ENCODE results near the gene FKBP8.

Gene FKBP8

DNA sequence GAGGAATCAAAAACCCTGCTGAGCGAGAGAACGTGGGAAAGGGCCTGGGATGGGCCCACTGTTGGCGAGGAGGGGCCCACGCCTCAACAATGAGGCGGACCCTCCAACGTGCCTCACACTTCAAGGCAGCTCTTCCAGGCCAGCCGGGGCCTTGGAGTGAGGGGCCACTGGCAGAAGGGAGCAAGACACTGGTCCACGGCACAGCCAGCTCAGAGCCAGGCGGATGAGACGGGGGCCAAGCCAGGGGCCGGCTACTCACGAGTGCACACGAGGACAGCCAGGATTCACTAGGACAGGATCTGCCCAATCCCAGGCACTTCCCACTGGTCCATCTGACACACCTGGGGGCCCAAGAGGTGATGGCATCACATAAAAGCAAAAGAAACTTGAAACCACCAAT lies 42.0 kb downstream of the FKBP8 start:
- DNase-seq, result no peak

- DNase-seq, result no peak
Measured at GRCh38 chr19:18500799-18501198, 42.6 kb downstream of the FKBP8 start.

DNA sequence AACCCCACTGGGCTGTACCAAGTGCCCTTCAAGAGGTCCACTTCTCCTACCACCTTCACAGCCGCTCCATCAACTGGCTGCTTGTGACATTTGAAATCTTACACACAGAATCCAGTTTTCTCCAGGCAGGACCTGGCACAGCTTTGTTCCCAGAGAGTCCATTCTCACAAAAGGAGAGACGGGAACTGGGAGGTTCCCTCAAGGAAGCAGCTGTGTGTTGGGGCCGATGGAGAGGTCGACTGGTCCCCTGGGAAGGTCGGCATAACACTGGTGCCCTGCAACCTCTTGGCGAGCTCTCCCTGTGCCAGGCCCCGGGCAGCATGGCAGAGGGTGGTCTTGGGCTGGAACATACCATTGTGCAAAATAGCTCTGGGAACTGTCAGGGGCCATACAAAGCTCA lies 43.0 kb downstream of the FKBP8 start:
- no peak for DNase-seq

GRCh38 chr19:18499055-18499775 lies 44.2 kb downstream of the FKBP8 start:
- no peak for DNase-seq

DNA sequence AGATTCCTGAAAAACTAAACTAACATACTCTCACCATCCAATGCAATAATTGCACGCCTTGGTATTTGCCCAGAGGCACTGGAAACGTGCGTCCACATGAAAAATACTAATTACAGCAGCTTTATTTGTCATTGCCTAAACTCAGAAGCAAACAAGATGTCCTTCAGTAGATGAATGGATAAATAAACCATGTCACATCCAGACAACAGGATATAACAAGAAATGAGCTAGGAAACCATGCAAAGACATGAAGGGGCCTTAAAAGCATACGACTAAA lies 46.5 kb downstream of the FKBP8 start:
- no peak for DNase-seq

DNA sequence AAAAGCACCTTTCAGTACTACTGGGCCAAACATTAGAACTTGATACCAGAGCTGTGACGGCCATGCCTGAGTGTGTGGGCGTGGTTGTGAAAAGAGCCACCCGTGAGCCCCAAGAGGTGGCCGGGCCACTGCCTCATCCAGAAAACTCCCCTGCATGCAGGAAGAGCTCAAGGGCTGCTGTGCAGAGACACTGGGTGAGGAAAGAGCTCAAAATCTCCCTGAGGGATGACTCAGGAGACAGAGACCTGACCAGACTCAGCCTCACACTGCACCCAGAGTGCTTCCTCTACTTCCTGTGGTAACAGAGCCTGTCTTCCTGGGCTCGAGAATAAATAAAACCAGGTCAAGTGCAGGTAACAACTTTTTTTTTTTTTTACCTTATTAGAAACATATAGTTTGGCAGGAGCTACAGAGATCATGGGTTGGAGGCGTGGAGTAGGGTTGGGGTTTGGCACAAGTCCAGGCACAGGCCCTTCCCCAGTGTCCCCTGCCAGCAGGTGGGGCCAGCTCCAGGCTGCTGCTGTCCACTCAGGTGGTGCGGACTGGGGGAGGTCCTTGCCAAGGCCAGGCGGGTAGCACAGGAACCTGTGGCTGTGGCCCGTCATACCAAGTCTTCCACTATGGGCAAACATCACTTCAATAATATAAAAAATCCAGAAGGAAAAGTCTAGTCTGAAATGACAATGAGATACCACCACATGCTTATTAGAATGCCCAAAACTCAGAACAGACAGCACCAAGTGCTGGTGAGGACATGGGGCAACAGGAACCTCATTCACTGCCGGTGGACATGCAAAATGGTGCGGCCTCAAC lies 47.0 kb downstream of the FKBP8 start:
- DNase-seq, result peak; percentile 57

GRCh38 chr19:18495204-18495911 lies 48.0 kb downstream of the FKBP8 start:
- no peak for DNase-seq

- DNase-seq, result no peak
Measured at GRCh38 chr19:18494267-18494607, 49.1 kb downstream of the FKBP8 start.

DNA sequence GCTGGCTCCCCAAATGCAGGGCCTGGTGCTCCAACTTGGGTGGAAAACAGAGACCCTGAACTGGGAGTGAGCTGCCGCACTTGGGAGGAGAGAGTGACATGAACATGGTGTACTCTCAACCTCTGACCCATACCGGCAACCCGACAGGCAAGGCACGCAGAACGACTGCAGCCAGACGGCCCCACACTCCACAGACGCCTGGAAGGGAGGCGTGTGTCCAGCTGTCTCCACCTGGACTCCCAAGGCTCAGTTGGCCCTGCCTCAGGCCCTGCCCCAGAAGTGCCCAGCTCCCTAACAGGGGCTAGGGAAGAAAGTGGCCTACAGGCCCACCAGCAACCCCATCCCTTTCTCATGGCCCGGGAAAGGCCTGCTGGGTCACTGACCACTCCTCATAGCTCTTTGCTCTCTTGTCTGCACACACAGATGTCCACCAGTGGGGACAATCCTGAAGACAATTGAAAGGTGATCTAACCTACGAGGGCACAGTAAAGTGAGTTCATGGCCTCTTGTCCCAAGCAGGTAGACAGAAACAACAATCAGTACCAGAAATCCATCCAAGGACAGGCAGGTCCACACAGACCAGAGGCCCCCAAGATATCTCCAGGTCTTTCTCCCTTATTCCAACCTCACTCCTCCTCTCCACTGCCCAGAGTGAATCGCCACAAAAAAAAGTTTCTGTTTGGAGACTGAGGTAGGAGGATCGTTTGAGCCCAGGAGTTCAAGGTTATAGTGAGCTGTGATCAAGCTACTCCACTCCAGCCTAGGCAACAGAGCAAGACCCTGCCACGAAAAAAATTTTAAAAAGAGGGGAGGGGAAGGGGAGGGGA lies 49.7 kb downstream of the FKBP8 start:
- DNase-seq, result no peak

DNA sequence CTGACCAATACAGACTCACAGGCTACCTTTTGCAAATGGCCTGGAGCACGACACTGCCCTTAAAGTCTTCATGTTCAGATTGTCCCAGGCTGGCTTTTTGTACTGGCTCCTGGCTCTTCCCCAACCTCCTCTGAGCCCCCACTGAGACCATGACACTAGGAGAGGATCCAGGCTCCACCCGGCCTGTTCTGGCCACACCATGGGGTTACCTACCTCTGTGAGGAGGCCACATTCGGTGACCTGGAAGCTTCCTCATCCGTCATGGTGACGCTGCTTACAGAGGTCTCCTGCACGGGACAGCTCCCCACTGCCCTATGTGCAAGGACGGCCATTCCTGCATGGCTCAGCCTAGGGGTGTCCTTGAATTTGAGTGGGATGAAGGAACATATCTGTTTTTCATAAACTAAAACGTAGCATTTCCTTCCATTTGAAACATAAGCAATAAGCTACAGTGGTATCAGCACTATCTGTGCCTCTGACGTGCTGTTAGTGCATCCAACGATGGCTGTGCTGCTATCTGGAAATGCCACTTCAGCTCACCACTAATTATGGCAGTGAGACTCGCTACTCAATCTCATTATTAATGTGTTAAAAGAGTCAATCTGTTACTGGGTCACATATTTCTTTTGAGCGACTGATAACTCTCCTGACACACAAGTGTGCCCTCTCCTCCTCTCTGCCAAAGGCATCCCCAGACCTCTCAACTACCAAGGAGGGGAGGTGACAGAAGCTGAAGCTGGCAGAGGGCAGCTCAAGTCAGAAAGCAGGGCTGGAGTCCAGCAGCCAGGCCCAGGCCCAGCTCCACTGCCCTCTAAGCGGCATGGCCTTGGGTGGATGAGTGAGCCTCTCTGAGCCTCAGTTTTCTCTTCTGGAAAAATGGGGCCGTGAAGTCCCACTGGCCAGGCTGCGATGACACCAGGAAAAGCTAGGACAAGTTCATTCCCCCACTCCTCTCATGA lies 51.1 kb downstream of the FKBP8 start:
- no peak for DNase-seq

GRCh38 chr19:18490728-18491127 lies 52.6 kb downstream of the FKBP8 start:
- DNase-seq, result no peak

DNA sequence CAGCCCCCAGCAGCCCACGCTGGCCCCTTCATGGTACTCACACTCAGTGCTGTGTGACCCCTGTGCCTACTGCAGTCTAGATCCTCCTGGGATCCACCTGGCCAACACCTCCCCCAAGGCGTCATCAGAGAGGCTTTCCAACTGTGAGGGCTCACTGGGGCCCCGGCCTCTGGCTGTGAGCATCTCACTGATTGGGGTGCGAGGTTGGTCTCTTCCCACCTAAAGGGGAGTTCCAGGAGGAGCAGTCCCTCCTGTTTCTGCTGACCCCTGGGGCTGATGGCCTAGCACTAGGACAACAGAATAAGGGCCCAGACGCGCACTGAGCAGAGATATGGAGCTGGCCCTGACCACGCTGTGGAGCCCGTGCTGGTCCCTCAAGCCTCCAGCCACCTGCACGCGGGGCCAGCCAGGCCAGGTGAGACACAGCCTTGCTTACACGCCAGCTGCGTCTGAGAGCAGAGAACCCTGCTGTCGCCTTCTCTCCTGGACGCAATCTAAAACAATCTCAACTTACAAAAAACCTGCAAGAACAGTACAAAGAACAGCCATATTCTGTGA lies 53.7 kb downstream of the FKBP8 start:
- no peak for DNase-seq

DNA sequence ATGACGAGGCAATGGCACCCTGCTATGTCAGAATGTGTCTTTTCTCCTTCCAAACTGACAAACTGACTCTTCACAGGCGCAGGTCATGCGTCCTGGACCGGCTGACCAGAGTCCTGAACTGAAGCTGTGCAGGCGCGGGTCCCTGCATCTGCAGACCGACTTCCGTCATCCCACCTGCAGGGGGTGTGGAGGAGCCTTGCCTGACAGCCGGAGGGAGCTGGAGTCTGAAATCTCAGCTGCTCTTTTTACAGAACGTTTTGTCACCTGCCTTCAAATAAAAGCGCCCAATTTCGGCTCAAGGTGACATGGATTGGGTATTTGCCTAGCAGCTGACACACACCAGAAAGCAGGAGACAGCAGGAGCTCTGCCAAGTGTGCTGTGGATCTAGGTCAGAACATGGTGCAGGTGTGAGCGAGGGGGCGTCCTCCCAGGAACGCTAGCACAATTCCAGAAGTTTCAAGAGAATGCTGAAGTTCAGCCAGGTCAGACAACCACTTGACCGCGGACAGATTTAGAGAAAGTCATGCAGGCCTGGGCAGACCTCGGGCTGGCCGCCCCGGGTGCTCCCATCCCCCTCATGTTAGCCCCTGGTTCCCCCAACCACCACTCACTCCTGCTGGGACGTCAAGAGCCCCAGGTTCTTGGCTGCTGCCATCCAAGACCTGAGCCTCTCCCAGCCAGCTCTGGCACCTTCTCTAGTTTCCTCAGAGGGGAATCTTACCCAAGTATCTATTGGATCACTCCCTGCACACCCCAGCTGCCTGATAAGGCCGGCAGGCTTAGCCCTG lies 54.3 kb downstream of the FKBP8 start:
- no peak for DNase-seq

DNA sequence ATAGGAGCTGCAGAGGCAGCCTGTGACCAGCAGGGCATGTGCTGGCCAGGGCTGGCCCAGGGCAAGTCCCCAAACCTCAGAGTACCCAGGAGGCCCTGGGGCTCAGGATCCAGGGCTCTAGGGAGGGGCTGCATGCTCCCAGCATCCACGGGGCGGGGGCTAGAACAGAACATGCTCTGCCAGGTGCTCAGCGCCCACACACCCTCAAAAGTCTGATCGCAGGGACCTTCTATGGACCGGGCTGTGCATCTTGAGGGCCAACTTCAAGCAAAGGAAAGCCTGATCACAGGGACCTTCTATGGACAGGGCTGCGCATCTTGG lies 55.0 kb downstream of the FKBP8 start:
- no peak for DNase-seq

DNA sequence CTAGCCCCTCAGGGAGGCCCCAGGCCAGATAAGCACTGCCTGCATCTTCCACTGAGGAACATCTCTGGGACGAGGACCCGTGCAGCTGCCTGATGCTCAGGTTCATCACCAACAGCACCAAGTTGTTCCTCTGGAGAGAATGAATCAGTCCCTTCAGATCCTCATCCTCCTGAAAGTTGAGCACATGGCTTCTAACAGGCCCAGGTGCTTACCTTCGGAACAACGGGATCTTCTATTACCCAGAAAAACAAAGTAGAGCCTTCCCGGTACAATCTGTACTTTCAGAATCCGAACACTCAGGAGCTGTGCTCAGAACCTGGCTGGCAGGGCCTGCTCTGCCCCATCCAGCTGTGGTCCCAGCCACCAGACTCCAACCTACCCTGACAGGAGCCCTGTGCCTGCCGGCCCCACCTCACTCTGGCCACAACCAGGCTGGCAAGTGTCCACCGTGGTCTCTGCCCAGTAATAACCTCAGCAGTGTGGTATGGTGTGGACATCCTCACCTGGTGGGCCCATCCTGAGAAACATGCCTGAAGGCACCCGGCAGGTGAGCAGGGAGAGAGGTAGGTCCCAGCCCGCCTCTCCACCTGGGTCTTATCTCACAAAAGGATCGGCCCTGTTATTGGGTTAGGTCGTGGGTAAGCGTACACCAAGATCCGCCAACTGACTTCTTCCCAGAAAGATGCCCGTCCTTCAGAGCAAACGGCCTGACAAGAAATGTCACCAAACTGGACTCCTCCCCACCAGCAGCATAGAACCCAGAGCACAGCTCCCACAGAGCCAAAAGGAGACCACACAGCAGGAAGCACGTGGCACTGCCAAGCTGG lies 55.6 kb downstream of the FKBP8 start:
- no peak for DNase-seq

DNA sequence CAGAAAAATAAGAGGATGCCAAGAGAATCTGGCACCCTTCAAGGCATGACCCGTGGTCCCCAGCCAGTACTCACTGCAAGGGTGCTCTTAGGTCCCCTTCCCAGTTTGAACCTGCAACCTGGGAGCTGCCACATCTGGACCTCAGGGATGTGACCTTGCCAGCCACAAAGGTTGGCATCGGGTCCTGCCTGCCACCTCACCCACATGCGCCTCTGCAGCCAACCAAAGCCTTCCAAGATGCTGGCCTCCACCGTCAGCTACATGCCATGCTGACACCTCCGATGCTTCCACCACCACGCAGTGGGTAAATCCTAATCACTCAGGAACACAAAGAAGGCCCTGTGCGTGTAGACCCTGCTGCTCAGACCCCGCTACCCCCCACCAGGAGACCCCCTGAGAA lies 56.6 kb downstream of the FKBP8 start:
- no peak for DNase-seq

DNA sequence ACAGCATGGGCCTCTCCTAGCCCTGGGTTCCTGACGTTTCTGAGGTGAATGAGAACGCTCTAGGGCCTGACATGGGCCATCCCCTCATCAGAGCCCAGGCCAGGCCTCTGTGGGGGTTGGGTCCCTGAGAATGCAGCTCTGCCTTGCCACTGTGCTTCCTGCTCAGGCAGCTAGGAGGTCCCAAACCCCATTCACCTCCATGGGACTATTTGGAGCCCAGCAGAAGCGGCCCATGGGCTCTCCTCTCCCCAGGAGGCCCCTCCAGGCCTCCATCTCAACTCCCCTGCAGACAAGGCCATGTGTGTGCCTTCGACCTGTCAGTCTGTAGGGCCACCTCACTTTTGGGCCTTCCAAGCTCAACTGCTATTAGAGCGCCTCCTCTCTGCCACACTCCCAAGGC lies 58.4 kb downstream of the FKBP8 start:
- no peak for DNase-seq

DNA sequence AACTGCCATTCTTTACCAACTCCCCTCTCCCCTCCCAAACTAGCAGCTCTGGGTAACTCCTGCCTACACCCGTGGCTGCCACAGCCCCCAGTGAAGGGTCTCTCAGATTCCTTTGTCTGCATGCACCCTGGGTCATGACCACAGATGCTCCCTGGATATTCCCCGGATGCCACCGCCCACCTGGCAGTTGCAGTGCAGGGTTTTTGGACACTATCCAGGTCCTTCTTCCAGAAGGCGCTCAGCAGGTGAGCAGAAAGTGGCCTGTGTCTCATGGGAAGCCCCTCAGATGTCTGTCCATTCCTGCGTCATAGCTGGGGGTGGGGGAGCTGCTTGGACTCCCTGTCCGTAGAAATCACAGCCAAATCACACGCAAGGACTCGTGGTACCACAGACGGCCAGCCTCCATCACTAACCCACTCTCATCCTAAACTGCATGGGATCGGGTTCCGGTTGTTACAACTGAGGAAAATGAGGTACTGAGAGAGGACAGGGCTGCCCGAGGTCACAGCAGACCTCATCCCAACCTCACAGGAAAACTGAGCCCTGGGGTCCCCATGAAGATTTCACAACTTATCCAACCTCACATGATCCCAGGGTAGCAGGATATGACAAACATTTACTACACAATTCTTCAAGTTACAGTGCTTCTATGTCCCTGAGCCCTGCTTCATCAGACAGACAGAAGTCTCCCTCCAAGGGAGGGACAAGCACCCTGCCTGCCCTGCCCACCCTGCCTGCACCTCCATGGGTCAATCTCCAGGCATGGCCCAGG lies 60.1 kb downstream of the FKBP8 start:
- DNase-seq, result no peak

All from KG1 (cell line).